Liver (tissue), 9 donors: ENCODE results near the gene AKAP7. TPM values are rescaled to one million over a fixed set of nuclear protein-coding genes. Genes with fewer than 3 reads are reported as not detected.

ENCODE experiments used
- DNase-seq: peaks from one replicate; pipeline ENCODE4 v3.0.0-alpha.2; 2017; ENCODE audit warnings: low spot score
- H3K27ac ChIP-seq, 2 donors: one replicate each; pipeline ENCODE4 v1.7.0; 2013; ENCODE audit warnings: inconsistent platforms in 2 of 2, low read length in 2 of 2, control low read depth in 1 of 2, low read depth in 1 of 2, mild to moderate bottlenecking in 1 of 2
- H3K27me3 ChIP-seq, 4 donors: one replicate each; pipeline versions ENCODE4 v1.6.1 to v1.7.0; 2013; ENCODE audit warnings: low read length in 3 of 4, inconsistent platforms in 1 of 4, mild to moderate bottlenecking in 1 of 4, moderate library complexity in 1 of 4; ENCODE audit not compliant: control insufficient read depth in 4 of 4, insufficient read depth in 4 of 4
- H3K36me3 ChIP-seq, 4 donors: one replicate each; pipeline versions ENCODE4 v1.6.1 to v1.7.0; 2013; ENCODE audit warnings: low read length in 3 of 4, mild to moderate bottlenecking in 3 of 4, low read depth in 1 of 4, moderate library complexity in 1 of 4; ENCODE audit not compliant: control insufficient read depth in 4 of 4, insufficient read depth in 3 of 4
- H3K4me1 ChIP-seq, 4 donors: one replicate each; pipeline versions ENCODE4 v1.6.1 to v1.7.0; 2013; ENCODE audit warnings: low read length in 3 of 4, mild to moderate bottlenecking in 3 of 4, moderate library complexity in 1 of 4; ENCODE audit not compliant: control insufficient read depth in 4 of 4, insufficient read depth in 4 of 4
- H3K4me3 ChIP-seq, 3 donors: one replicate each; pipeline versions ENCODE4 v1.6.1 to v1.7.0; 2013; ENCODE audit warnings: low read length in 3 of 3, control low read depth in 1 of 3, low read depth in 1 of 3, mild to moderate bottlenecking in 1 of 3
- H3K9ac ChIP-seq, 2 donors: one replicate each; pipeline ENCODE4 v1.7.0; 2013; ENCODE audit warnings: low read length in 2 of 2, mild to moderate bottlenecking in 2 of 2, moderate library complexity in 2 of 2, control low read depth in 1 of 2, low read depth in 1 of 2
- H3K9me3 ChIP-seq, 4 donors: one replicate each; pipeline versions ENCODE4 v1.6.1 to v1.7.0; 2013; ENCODE audit warnings: low read length in 3 of 4; ENCODE audit not compliant: control insufficient read depth in 4 of 4
- CTCF ChIP-seq: fragments of 150-350 bp; IDR thresholded peaks from 2 replicates; pipeline ENCODE4 v1.5.1; 2017; ENCODE audit warnings: improper control_type of control experiment, low read depth, low read length; ENCODE audit not compliant: missing input control
- EGR1 ChIP-seq, 2 donors: IDR thresholded peaks; 2 replicates each; pipeline ENCODE4 v1.6.1; 2016 to 2018; ENCODE audit warnings: antibody characterized with exemption in 2 of 2, low read depth in 2 of 2
- FOXA1 ChIP-seq: IDR thresholded peaks from 2 replicates; pipeline ENCODE4 v1.6.1; 2016; ENCODE audit warnings: antibody characterized with exemption
- GABPA ChIP-seq, 2 donors: IDR thresholded peaks in 1 of 2; conservative IDR thresholded peaks in 1 of 2; 2 replicates each; pipeline ENCODE4 v1.6.1; 2016; ENCODE audit warnings: antibody characterized with exemption in 2 of 2, mild to moderate bottlenecking in 1 of 2, moderate library complexity in 1 of 2
- HNF4A ChIP-seq, 2 donors: conservative IDR thresholded peaks; 2 replicates each; pipeline ENCODE4 v1.6.1; 2016; ENCODE audit warnings: antibody characterized with exemption in 2 of 2, mild to moderate bottlenecking in 2 of 2
- HNF4G ChIP-seq: IDR thresholded peaks from 2 replicates; pipeline ENCODE4 v1.6.1; 2016; ENCODE audit warnings: antibody characterized with exemption
- JUND ChIP-seq, 2 donors: IDR thresholded peaks; 2 replicates each; pipeline ENCODE4 v1.6.1; 2016; ENCODE audit warnings: antibody characterized with exemption in 2 of 2
- NR2F2 ChIP-seq: IDR thresholded peaks from 2 replicates; pipeline ENCODE4 v1.6.1; 2016; ENCODE audit warnings: antibody characterized with exemption
- RAD21 ChIP-seq, 2 donors: IDR thresholded peaks; 2 replicates each; pipeline ENCODE4 v1.6.1; 2016; ENCODE audit warnings: antibody characterized with exemption in 2 of 2, mild to moderate bottlenecking in 2 of 2
- REST ChIP-seq: IDR thresholded peaks from 2 replicates; pipeline ENCODE4 v1.6.1; 2016; ENCODE audit warnings: antibody characterized with exemption, mild to moderate bottlenecking
- RXRA ChIP-seq, 2 donors: IDR thresholded peaks; 2 replicates each; pipeline ENCODE4 v1.6.1; 2017 to 2018; ENCODE audit warnings: antibody characterized with exemption in 2 of 2, mild to moderate bottlenecking in 1 of 2
- SP1 ChIP-seq: IDR thresholded peaks from 2 replicates; pipeline ENCODE4 v1.6.1; 2018; ENCODE audit warnings: antibody characterized with exemption, mild to moderate bottlenecking
- TAF1 ChIP-seq: conservative IDR thresholded peaks from 2 replicates; pipeline ENCODE4 v1.6.1; 2016; ENCODE audit warnings: antibody characterized with exemption, mild to moderate bottlenecking
- YY1 ChIP-seq: IDR thresholded peaks from 2 replicates; pipeline ENCODE4 v1.6.1; 2016; ENCODE audit warnings: antibody characterized with exemption, mild to moderate bottlenecking
- WGBS: extraction: QIAGEN DNeasy Blood & Tissue Kit; methylation state at CpG from one replicate; pipeline ENCODE4 v1.1.7; 2013; 5-methylcytosine and 5-hydroxymethylcytosine counted together
- polyA plus RNA-seq, 2 donors: library from polyadenylated mRNA; stranded (reverse) in 1 of 2; unstranded in 1 of 2; fragments of 200-250 nt in 1 of 2; fragments of >200 nt in 1 of 2; fragmentation: Nextera tagmentation in 1 of 2; extraction: Ambion mirVana in 1 of 2; gene quantifications; one replicate each; pipeline versions ENCODE4 v1.2.1 to v1.2.3, GENCODE V29; 2013 to 2015
- total RNA-seq, 2 donors: library from RNA; depleted of rRNA; stranded (reverse); fragments of >200 nt; gene quantifications; one replicate each; pipeline ENCODE4 v1.2.3, GENCODE V29; 2014
- TF ChIP-seq, protein P1 (sequence below): IDR thresholded peaks from 2 replicates; pipeline ENCODE4 v1.6.1; 2016; ENCODE audit warnings: antibody characterized with exemption
- TF ChIP-seq, protein P2 (sequence below): IDR thresholded peaks from 2 replicates; pipeline ENCODE4 v1.6.1; 2016; ENCODE audit warnings: antibody characterized with exemption
- donor health status: healthy.
- donor health status: healthy.
- donor health status: healthy.
- donor health status: healthy.
- donor health status: healthy.

The AKAP7 gene
- total and polyA plus RNA-seq, 4 donors = 7.9 to 25.4 (median 17.7) TPM

DNA sequence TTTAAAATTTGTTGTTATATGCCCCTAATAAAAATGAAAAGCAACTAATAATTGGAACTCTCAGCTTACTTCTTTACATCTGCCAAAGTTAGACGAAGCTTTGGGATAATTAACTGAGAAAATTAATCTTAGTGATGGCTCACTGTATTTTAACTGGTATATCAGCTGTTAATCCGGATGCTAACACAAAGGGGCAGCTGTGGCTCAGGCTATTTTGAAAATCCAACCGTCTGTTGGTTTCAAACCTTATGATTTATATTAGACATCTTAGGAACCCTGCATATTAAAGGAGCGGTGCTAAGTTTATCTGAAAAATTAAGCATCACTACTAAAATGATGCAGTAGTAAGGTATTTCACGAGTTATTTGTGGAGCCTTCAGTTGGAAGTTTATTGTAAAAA lies 96.6 kb downstream of the AKAP7 start:
- WGBS = 92% methylated on average over 5 of the region's 5 CpGs
- no peaks in the 10 kb centered on the region for H3K9me3 ChIP-seq
- H3K4me3 ChIP-seq = no peak overlapping the region

DNA sequence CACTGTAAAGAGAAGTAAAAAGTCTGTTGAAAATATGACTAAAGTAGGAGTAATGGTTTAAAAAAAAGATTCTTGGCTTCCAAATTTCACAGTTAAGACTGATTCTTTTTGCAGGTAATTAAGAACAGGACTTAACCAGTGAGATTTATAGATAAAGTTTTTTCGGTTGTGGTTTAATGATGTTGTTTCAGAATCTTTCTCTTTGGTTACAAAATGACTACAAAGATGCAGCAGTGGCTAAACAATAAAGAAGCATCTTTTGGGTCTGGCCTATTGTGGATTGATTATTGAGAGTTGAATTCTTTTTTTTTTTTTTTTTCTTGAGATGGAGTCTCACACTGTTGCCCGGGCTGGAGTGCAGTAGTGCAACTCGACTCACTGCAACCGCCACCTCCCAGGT lies 109.7 kb downstream of the AKAP7 start:
- Histone ChIP-seq H3K27ac (no peak overlapping the region), H3K36me3 (peaks cover 0 to 1% (median 0%) of the 10 kb centered on the region in 4 donors), H3K4me1 (peaks cover 0 to 2% (median 0%) of the 10 kb centered on the region in 4 donors), H3K9ac (no peak overlapping the region), H3K27me3 (no peaks in the 10 kb centered on the region), H3K9me3 (no peaks in the 10 kb centered on the region), H3K4me3 (no peak overlapping the region)
- 94% methylated on average over 4 of the region's 4 CpGs for WGBS
- DNase-seq = no peak
- TF ChIP-seq SP1 (no peak), RXRA (IDR thresholded peaks at IDR 0.05) (no peak), JUND (IDR thresholded peaks at IDR 0.05) (no peak), YY1 (no peak), GABPA (IDR thresholded peaks at IDR 0.05 in 1 of 2, conservative IDR thresholded peaks at IDR 0.05 in 1 of 2) (no peak), REST (no peak), CTCF (no peak), TAF1 (no peak), HNF4A (conservative IDR thresholded peaks at IDR 0.05) (no peak), FOXA1 (no peak), EGR1 (IDR thresholded peaks at IDR 0.05; ENCODE audit: low read depth in 2 of 2) (no peak)
- TF ChIP-seq, protein P1, sequence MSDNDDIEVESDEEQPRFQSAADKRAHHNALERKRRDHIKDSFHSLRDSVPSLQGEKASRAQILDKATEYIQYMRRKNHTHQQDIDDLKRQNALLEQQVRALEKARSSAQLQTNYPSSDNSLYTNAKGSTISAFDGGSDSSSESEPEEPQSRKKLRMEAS = no peak
- TF ChIP-seq, protein P2, sequence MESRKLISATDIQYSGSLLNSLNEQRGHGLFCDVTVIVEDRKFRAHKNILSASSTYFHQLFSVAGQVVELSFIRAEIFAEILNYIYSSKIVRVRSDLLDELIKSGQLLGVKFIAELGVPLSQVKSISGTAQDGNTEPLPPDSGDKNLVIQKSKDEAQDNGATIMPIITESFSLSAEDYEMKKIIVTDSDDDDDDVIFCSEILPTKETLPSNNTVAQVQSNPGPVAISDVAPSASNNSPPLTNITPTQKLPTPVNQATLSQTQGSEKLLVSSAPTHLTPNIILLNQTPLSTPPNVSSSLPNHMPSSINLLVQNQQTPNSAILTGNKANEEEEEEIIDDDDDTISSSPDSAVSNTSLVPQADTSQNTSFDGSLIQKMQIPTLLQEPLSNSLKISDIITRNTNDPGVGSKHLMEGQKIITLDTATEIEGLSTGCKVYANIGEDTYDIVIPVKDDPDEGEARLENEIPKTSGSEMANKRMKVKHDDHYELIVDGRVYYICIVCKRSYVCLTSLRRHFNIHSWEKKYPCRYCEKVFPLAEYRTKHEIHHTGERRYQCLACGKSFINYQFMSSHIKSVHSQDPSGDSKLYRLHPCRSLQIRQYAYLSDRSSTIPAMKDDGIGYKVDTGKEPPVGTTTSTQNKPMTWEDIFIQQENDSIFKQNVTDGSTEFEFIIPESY = no peak

More for the DNA sequence above, 96.6 kb downstream of the AKAP7 start:
- Histone ChIP-seq H3K4me1 (no peaks in the 10 kb centered on the region), H3K27me3 (no peaks in the 10 kb centered on the region), H3K27ac (no peak overlapping the region), H3K36me3 (no peaks in the 10 kb centered on the region), H3K9ac (no peak overlapping the region)
- no peak for DNase-seq
- TF ChIP-seq RXRA (IDR thresholded peaks at IDR 0.05) = no peak
- no peak for TF ChIP-seq YY1
- no peak for TF ChIP-seq NR2F2
- TF ChIP-seq REST = no peak
- TF ChIP-seq HNF4G = no peak
- no peak for TF ChIP-seq GABPA (IDR thresholded peaks at IDR 0.05 in 1 of 2, conservative IDR thresholded peaks at IDR 0.05 in 1 of 2)
- TF ChIP-seq JUND (IDR thresholded peaks at IDR 0.05) = no peak
- TF ChIP-seq, protein P1 = no peak
- no peak for TF ChIP-seq TAF1
- TF ChIP-seq RAD21 (IDR thresholded peaks at IDR 0.05) = no peak
- no peak for TF ChIP-seq EGR1 (IDR thresholded peaks at IDR 0.05; ENCODE audit: low read depth in 2 of 2)
